ENCODE data around the gene TRMT10C.
"Not testable (repeated sequence)": the region's sequence is repeated elsewhere in the genome, so short reads cannot be mapped to it uniquely, and the experiment has no call there.

TRMT10C gene

GRCh38 chr3:101529816-101530685 is 31.6 kb upstream of the TRMT10C start:
- peaks cover 0 to 9% (median 0%) of the 10 kb centered on the region in 5 donors for H3K9me3 ChIP-seq (ENCODE audit: control insufficient read depth in 5 of 5, low read length in 5 of 5)
- H3K9ac ChIP-seq (ENCODE audit: low read length in 5 of 5) = no peak overlapping the region
- H3K27ac ChIP-seq (ENCODE audit: low read depth, low read length) = no peak overlapping the region
- no peak overlapping the region for H3K4me3 ChIP-seq (ENCODE audit: low read depth in 1 of 5, low read length in 5 of 5)
- peaks cover 0 to 2% (median 0%) of the 10 kb centered on the region in 5 donors for H3K27me3 ChIP-seq (ENCODE audit: control insufficient read depth in 5 of 5, insufficient read depth in 4 of 5, low read length in 5 of 5)
- no peaks in the 10 kb centered on the region for H3K36me3 ChIP-seq (ENCODE audit: control insufficient read depth in 5 of 5, insufficient read depth in 5 of 5, low read length in 5 of 5)
- H3K4me1 ChIP-seq (ENCODE audit: control insufficient read depth in 5 of 5, insufficient read depth in 5 of 5, low read length in 5 of 5) = no peaks in the 10 kb centered on the region

- Histone ChIP-seq H3K9me3 (ENCODE audit: control insufficient read depth in 5 of 5, low read length in 5 of 5) (peaks cover 0 to 5% (median 0%) of the 10 kb centered on the region in 5 donors), H3K27me3 (ENCODE audit: control insufficient read depth in 5 of 5, insufficient read depth in 4 of 5, low read length in 5 of 5) (peaks cover 0 to 2% (median 0%) of the 10 kb centered on the region in 5 donors), H3K4me3 (ENCODE audit: low read depth in 1 of 5, low read length in 5 of 5) (no peak overlapping the region), H3K27ac (ENCODE audit: low read depth, low read length) (no peak overlapping the region), H3K9ac (ENCODE audit: low read length in 5 of 5) (no peak overlapping the region), H3K36me3 (ENCODE audit: control insufficient read depth in 5 of 5, insufficient read depth in 5 of 5, low read length in 5 of 5) (no peaks in the 10 kb centered on the region), H3K4me1 (ENCODE audit: control insufficient read depth in 5 of 5, insufficient read depth in 5 of 5, low read length in 5 of 5) (no peaks in the 10 kb centered on the region)
Observed at GRCh38 chr3:101530686-101531047, 31.0 kb upstream of the TRMT10C start.

DNA sequence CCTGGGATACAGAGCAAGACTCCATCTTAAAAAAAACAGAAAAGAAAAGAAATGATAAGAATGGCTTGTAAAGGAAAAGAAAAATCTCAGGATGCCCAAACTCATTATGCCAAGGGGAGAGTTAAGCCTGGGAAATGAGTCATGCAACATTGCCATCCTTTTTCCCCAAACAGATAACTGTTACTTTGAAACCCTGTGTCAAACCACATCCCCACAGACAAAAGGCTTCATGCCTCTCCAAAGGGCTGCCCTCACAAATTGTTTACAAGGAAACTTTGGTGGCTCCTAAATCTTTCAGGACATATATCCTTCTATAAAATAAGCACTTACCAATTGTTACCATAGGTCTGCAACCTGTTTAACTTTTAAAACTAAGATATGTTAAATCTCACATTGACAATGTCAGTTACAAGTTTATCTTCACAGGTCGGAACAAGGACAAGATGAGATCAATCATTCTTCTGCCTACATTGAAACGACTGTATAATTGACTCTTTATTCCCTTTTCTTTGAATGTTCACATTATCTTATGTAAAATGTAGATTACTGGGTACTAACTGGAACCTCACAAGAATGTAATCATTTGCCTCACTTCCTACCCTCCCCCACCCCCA is 30.1 kb upstream of the TRMT10C start:
- Histone ChIP-seq H3K27me3 (ENCODE audit: control insufficient read depth in 5 of 5, insufficient read depth in 4 of 5, low read length in 5 of 5) (peaks cover 0 to 2% (median 0%) of the 10 kb centered on the region in 5 donors), H3K9ac (ENCODE audit: low read length in 5 of 5) (no peak overlapping the region), H3K36me3 (ENCODE audit: control insufficient read depth in 5 of 5, insufficient read depth in 5 of 5, low read length in 5 of 5) (no peaks in the 10 kb centered on the region), H3K9me3 (ENCODE audit: control insufficient read depth in 5 of 5, low read length in 5 of 5) (peaks cover 0 to 4% (median 0%) of the 10 kb centered on the region in 5 donors), H3K27ac (ENCODE audit: low read depth, low read length) (no peak overlapping the region), H3K4me3 (ENCODE audit: low read depth in 1 of 5, low read length in 5 of 5) (no peak overlapping the region), H3K4me1 (ENCODE audit: control insufficient read depth in 5 of 5, insufficient read depth in 5 of 5, low read length in 5 of 5) (no peaks in the 10 kb centered on the region)

DNA sequence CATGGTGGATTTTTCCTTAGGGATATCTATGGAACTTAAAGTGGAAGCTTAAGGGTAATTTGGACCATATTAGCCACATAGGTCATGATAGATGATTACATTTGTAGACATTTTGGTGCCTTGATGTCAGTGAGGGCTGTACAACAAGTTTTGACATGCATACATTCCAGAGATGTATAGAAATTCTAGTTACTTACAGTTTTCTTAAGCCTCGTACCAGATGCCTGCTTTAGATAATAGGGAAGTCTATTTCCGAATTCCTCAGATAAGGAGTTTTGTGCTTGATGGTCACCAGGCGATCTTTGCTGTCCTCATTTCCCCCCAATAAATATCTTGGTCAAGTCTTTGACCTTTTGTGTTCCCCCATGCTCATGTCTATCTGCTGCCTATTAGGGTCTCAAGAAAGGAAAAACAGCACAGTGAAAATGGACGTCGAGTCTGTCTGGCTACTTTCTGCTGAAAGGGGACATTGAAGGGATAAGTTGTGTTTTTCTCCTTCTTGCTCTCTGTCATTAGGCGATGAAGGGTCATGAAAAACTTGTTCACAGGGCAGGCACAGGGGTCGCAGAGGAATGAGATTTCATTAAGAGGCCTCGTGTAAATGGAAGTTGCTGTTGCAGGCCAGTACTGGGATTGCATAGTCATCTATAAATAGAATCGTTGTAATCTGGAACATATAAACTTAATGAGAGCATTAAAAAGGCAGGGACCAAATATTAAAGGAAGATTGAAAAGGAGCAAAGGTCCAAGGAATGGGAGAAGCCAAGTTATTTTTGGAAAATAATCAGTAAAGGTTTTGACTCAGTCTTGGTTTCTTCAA is 28.7 kb upstream of the TRMT10C start:
- Histone ChIP-seq H3K27ac (ENCODE audit: low read depth, low read length) (no peak overlapping the region), H3K9ac (ENCODE audit: low read length in 5 of 5) (no peak overlapping the region), H3K36me3 (ENCODE audit: control insufficient read depth in 5 of 5, insufficient read depth in 5 of 5, low read length in 5 of 5) (no peaks in the 10 kb centered on the region), H3K27me3 (ENCODE audit: control insufficient read depth in 5 of 5, insufficient read depth in 4 of 5, low read length in 5 of 5) (peaks cover 0 to 2% (median 0%) of the 10 kb centered on the region in 5 donors), H3K4me1 (ENCODE audit: control insufficient read depth in 5 of 5, insufficient read depth in 5 of 5, low read length in 5 of 5) (no peaks in the 10 kb centered on the region), H3K4me3 (ENCODE audit: low read depth in 1 of 5, low read length in 5 of 5) (no peak overlapping the region), H3K9me3 (ENCODE audit: control insufficient read depth in 5 of 5, low read length in 5 of 5) (peaks cover 0 to 4% (median 0%) of the 10 kb centered on the region in 5 donors)

DNA sequence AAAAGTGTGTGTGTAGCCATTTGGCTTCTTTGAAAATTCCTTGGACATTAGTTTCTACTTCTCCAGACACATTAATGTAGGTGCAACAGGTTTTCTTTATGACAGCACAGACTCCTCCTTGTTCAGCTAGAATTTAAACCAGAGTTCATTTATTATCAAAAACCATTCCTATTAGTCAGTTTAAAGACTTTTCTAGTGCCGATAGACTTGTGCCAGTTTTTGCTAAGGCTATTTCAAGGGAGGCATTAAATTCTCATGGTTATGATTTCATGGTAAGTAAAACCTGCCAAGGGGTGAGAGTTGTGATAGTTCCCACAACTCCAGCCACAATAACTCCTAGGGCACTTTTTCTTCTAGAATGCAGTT is 28.1 kb upstream of the TRMT10C start:
- H3K4me3 ChIP-seq (ENCODE audit: low read depth in 1 of 5, low read length in 5 of 5) = no peak overlapping the region
- no peaks in the 10 kb centered on the region for H3K4me1 ChIP-seq (ENCODE audit: control insufficient read depth in 5 of 5, insufficient read depth in 5 of 5, low read length in 5 of 5)
- no peaks in the 10 kb centered on the region for H3K36me3 ChIP-seq (ENCODE audit: control insufficient read depth in 5 of 5, insufficient read depth in 5 of 5, low read length in 5 of 5)
- H3K9ac ChIP-seq (ENCODE audit: low read length in 5 of 5) = no peak overlapping the region
- no peak overlapping the region for H3K27ac ChIP-seq (ENCODE audit: low read depth, low read length)
- peaks cover 0 to 4% (median 0%) of the 10 kb centered on the region in 5 donors for H3K9me3 ChIP-seq (ENCODE audit: control insufficient read depth in 5 of 5, low read length in 5 of 5)
- H3K27me3 ChIP-seq (ENCODE audit: control insufficient read depth in 5 of 5, insufficient read depth in 4 of 5, low read length in 5 of 5) = peaks cover 0 to 2% (median 0%) of the 10 kb centered on the region in 5 donors

DNA sequence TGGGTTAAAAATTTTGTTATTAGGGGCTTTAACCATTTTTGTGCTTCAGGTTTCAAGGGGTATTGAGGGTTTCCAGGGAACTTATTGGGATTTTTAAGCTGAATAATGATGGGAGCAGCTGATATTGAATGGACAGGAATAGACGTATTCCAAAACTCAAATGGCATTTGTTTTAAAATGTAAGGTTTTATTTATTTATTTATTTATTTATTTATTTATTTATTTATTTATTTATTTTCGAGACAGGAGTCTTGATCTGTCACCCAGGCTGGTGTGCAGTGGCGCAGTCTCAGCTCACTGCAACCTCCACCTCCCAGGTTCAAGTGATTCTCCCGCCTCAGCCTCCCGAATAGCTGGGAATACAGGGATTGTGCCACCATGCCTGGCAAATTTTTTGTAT is 26.4 kb upstream of the TRMT10C start:
- H3K9me3 ChIP-seq (ENCODE audit: control insufficient read depth in 5 of 5, low read length in 5 of 5) = peaks cover 0 to under 1% (median 0%) of the 10 kb centered on the region in 5 donors
- no peak overlapping the region for H3K27ac ChIP-seq (ENCODE audit: low read depth, low read length)
- H3K36me3 ChIP-seq (ENCODE audit: control insufficient read depth in 5 of 5, insufficient read depth in 5 of 5, low read length in 5 of 5) = no peaks in the 10 kb centered on the region
- H3K27me3 ChIP-seq (ENCODE audit: control insufficient read depth in 5 of 5, insufficient read depth in 4 of 5, low read length in 5 of 5) = peaks cover 0 to 2% (median 0%) of the 10 kb centered on the region in 5 donors
- H3K4me1 ChIP-seq (ENCODE audit: control insufficient read depth in 5 of 5, insufficient read depth in 5 of 5, low read length in 5 of 5) = no peaks in the 10 kb centered on the region
- H3K4me3 ChIP-seq (ENCODE audit: low read depth in 1 of 5, low read length in 5 of 5) = no peak overlapping the region
- H3K9ac ChIP-seq (ENCODE audit: low read length in 5 of 5) = no peak overlapping the region

GRCh38 chr3:101536266-101536665 is 25.4 kb upstream of the TRMT10C start:
- Histone ChIP-seq H3K4me3 (ENCODE audit: low read depth in 1 of 5, low read length in 5 of 5) (no peak overlapping the region), H3K4me1 (ENCODE audit: control insufficient read depth in 5 of 5, insufficient read depth in 5 of 5, low read length in 5 of 5) (no peaks in the 10 kb centered on the region), H3K9me3 (ENCODE audit: control insufficient read depth in 5 of 5, low read length in 5 of 5) (no peaks in the 10 kb centered on the region), H3K27ac (ENCODE audit: low read depth, low read length) (no peak overlapping the region), H3K36me3 (ENCODE audit: control insufficient read depth in 5 of 5, insufficient read depth in 5 of 5, low read length in 5 of 5) (no peaks in the 10 kb centered on the region), H3K27me3 (ENCODE audit: control insufficient read depth in 5 of 5, insufficient read depth in 4 of 5, low read length in 5 of 5) (no peaks in the 10 kb centered on the region), H3K9ac (ENCODE audit: low read length in 5 of 5) (no peak overlapping the region)

DNA sequence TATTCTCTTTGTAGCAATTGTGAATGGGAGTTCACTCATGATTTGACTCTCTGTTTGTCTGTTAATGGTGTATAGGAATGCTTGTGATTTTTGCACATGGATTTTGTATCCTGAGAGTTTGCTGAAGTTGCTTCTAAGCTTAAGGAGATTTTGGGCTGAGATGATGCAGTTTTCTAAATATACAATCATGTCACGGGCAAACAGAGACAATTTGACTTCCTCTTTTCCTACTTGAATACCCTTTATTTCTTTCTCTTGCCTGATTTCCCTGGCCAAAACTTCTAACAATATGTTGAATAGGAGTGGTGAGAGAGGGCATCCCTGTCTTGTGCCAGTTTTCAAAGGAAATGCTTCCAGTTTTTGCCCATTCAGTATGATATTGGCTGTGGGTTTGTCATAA is 24.7 kb upstream of the TRMT10C start:
- H3K27ac ChIP-seq (ENCODE audit: low read depth, low read length); H3K4me3 ChIP-seq (ENCODE audit: low read depth in 1 of 5, low read length in 5 of 5); H3K27me3 ChIP-seq (ENCODE audit: control insufficient read depth in 5 of 5, insufficient read depth in 4 of 5, low read length in 5 of 5); H3K36me3 ChIP-seq (ENCODE audit: control insufficient read depth in 5 of 5, insufficient read depth in 5 of 5, low read length in 5 of 5); H3K9ac ChIP-seq (ENCODE audit: low read length in 5 of 5); H3K9me3 ChIP-seq (ENCODE audit: control insufficient read depth in 5 of 5, low read length in 5 of 5); H3K4me1 ChIP-seq (ENCODE audit: control insufficient read depth in 5 of 5, insufficient read depth in 5 of 5, low read length in 5 of 5): not testable (repeated sequence)

- Histone ChIP-seq H3K4me1 (ENCODE audit: control insufficient read depth in 5 of 5, insufficient read depth in 5 of 5, low read length in 5 of 5) (no peaks in the 10 kb centered on the region), H3K27me3 (ENCODE audit: control insufficient read depth in 5 of 5, insufficient read depth in 4 of 5, low read length in 5 of 5) (no peaks in the 10 kb centered on the region), H3K27ac (ENCODE audit: low read depth, low read length) (no peak overlapping the region), H3K9me3 (ENCODE audit: control insufficient read depth in 5 of 5, low read length in 5 of 5) (no peaks in the 10 kb centered on the region), H3K36me3 (ENCODE audit: control insufficient read depth in 5 of 5, insufficient read depth in 5 of 5, low read length in 5 of 5) (no peaks in the 10 kb centered on the region), H3K4me3 (ENCODE audit: low read depth in 1 of 5, low read length in 5 of 5) (no peak overlapping the region), H3K9ac (ENCODE audit: low read length in 5 of 5) (no peak overlapping the region)
Observed at GRCh38 chr3:101542957-101543356, 18.7 kb upstream of the TRMT10C start.
